ENCODE measurements around the gene LHX8. TPM values are rescaled to one million over a fixed set of nuclear protein-coding genes. Genes with fewer than 3 reads are reported as not detected.

LHX8 gene
- total and polyA plus RNA-seq, 2 donors (not counting 1 experiment from before 2014, with no cell fraction given), result not detected

- H3K27ac ChIP-seq (ENCODE audit: insufficient read depth, low read length), result no peak overlapping the region
- H3K9ac ChIP-seq (ENCODE audit: insufficient read depth, low read length), result no peak overlapping the region
- TF ChIP-seq EZH2 (IDR thresholded peaks at IDR 0.05; ENCODE audit: low read length, missing control alignments) (no peak), CTCF (conservative IDR thresholded peaks at IDR 0.05 in 1 of 2, IDR thresholded peaks at IDR 0.05 in 1 of 2; ENCODE audit: low read depth in 1 of 2, low read length in 2 of 2) (no peak)
- H3K4me2 ChIP-seq (ENCODE audit: extremely low read depth, insufficient read depth, low read length), result no peak overlapping the region
- H2AFZ ChIP-seq (ENCODE audit: low read length), result no peak overlapping the region
- no peaks in the 10 kb centered on the region for H3K27me3 ChIP-seq (ENCODE audit: control insufficient read depth, insufficient read depth, low read length)
- no peaks in the 10 kb centered on the region for H3K79me2 ChIP-seq (ENCODE audit: control insufficient read depth, insufficient read depth, low read length)
- H4K20me1 ChIP-seq (ENCODE audit: control insufficient read depth, extremely low read depth, insufficient read depth, low read length), result no peaks in the 10 kb centered on the region
- DNase-seq (ENCODE audit: low read depth in 2 of 2), result no peak
- H3K9me3 ChIP-seq (ENCODE audit: control insufficient read depth, insufficient read depth, low read depth, low read length), result no peaks in the 10 kb centered on the region
- H3K4me1 ChIP-seq (ENCODE audit: control insufficient read depth, extremely low read depth, insufficient read depth, low read length), result no peaks in the 10 kb centered on the region
- no peaks in the 10 kb centered on the region for H3K36me3 ChIP-seq (ENCODE audit: control insufficient read depth, insufficient read depth, low read length)
- H3K4me3 ChIP-seq (replicated peaks in 1 of 4; ENCODE audit: control extremely low read depth in 1 of 4, insufficient read depth in 1 of 4, low read depth in 3 of 4, low read length in 4 of 4), result no peak overlapping the region
Observed at GRCh38 chr1:75202751-75203150, 68.6 kb downstream of the LHX8 start.

- DNase-seq (ENCODE audit: low read depth in 2 of 2), result peak; percentile 47 to 50
- H3K27me3 ChIP-seq (ENCODE audit: control insufficient read depth, insufficient read depth, low read length), result no peaks in the 10 kb centered on the region
- H3K79me2 ChIP-seq (ENCODE audit: control insufficient read depth, insufficient read depth, low read length), result no peaks in the 10 kb centered on the region
- no peak overlapping the region for H3K4me3 ChIP-seq (replicated peaks in 1 of 4; ENCODE audit: control extremely low read depth in 1 of 4, insufficient read depth in 1 of 4, low read depth in 3 of 4, low read length in 4 of 4)
- H4K20me1 ChIP-seq (ENCODE audit: control insufficient read depth, extremely low read depth, insufficient read depth, low read length), result no peaks in the 10 kb centered on the region
- no peaks in the 10 kb centered on the region for H3K36me3 ChIP-seq (ENCODE audit: control insufficient read depth, insufficient read depth, low read length)
- no peak overlapping the region for H3K4me2 ChIP-seq (ENCODE audit: extremely low read depth, insufficient read depth, low read length)
- H2AFZ ChIP-seq (ENCODE audit: low read length), result no peak overlapping the region
- TF ChIP-seq CTCF (conservative IDR thresholded peaks at IDR 0.05 in 1 of 2, IDR thresholded peaks at IDR 0.05 in 1 of 2; ENCODE audit: low read depth in 1 of 2, low read length in 2 of 2), result peak; percentile 57 to 72
- no peak for TF ChIP-seq EZH2 (IDR thresholded peaks at IDR 0.05; ENCODE audit: low read length, missing control alignments)
- no peaks in the 10 kb centered on the region for H3K4me1 ChIP-seq (ENCODE audit: control insufficient read depth, extremely low read depth, insufficient read depth, low read length)
- H3K27ac ChIP-seq (ENCODE audit: insufficient read depth, low read length), result no peak overlapping the region
- H3K9ac ChIP-seq (ENCODE audit: insufficient read depth, low read length), result no peak overlapping the region
- no peaks in the 10 kb centered on the region for H3K9me3 ChIP-seq (ENCODE audit: control insufficient read depth, insufficient read depth, low read depth, low read length)
Observed at GRCh38 chr1:75203415-75204277, 69.5 kb downstream of the LHX8 start.

GRCh38 chr1:75208862-75209261 lies 74.7 kb downstream of the LHX8 start:
- H3K36me3 ChIP-seq (ENCODE audit: control insufficient read depth, insufficient read depth, low read length), result no peaks in the 10 kb centered on the region
- H3K9ac ChIP-seq (ENCODE audit: insufficient read depth, low read length), result no peak overlapping the region
- no peak for DNase-seq (ENCODE audit: low read depth in 2 of 2)
- no peaks in the 10 kb centered on the region for H3K27me3 ChIP-seq (ENCODE audit: control insufficient read depth, insufficient read depth, low read length)
- H3K9me3 ChIP-seq (ENCODE audit: control insufficient read depth, insufficient read depth, low read depth, low read length), result no peaks in the 10 kb centered on the region
- no peak overlapping the region for H2AFZ ChIP-seq (ENCODE audit: low read length)
- no peak overlapping the region for H3K27ac ChIP-seq (ENCODE audit: insufficient read depth, low read length)
- H3K79me2 ChIP-seq (ENCODE audit: control insufficient read depth, insufficient read depth, low read length), result no peaks in the 10 kb centered on the region
- H4K20me1 ChIP-seq (ENCODE audit: control insufficient read depth, extremely low read depth, insufficient read depth, low read length), result no peaks in the 10 kb centered on the region
- TF ChIP-seq EZH2 (IDR thresholded peaks at IDR 0.05; ENCODE audit: low read length, missing control alignments), result no peak
- TF ChIP-seq CTCF (conservative IDR thresholded peaks at IDR 0.05 in 1 of 2, IDR thresholded peaks at IDR 0.05 in 1 of 2; ENCODE audit: low read depth in 1 of 2, low read length in 2 of 2), result no peak
- no peak overlapping the region for H3K4me3 ChIP-seq (replicated peaks in 1 of 4; ENCODE audit: control extremely low read depth in 1 of 4, insufficient read depth in 1 of 4, low read depth in 3 of 4, low read length in 4 of 4)
- H3K4me1 ChIP-seq (ENCODE audit: control insufficient read depth, extremely low read depth, insufficient read depth, low read length), result no peaks in the 10 kb centered on the region
- no peak overlapping the region for H3K4me2 ChIP-seq (ENCODE audit: extremely low read depth, insufficient read depth, low read length)
